Neutrophil (primary cell): Measurements from ENCODE around the gene ZMYM2.

Experiments used
- H3K27ac ChIP-seq: fragments of 200-600 bp; sonication (generic); 2 replicates; pipeline ENCODE4 v1.5.1; 2016; ENCODE audit warnings: mild to moderate bottlenecking, moderate library complexity
- H3K27me3 ChIP-seq: fragments of 200-600 bp; sonication (generic); 2 replicates; pipeline ENCODE4 v1.6.0; 2016; ENCODE audit warnings: mild to moderate bottlenecking
- H3K36me3 ChIP-seq: fragments of 200-600 bp; sonication (generic); 2 replicates; pipeline ENCODE4 v1.5.1; 2017
- H3K4me1 ChIP-seq, 2 experiments: fragments of 200-600 bp in 1 of 2; sonication (generic) in 1 of 2; 1 replicate in 1 of 2; 2 replicates in 1 of 2; pipeline versions ENCODE4 v1.5.1 to v1.6.1; 2013 to 2016; ENCODE audit warnings: low read depth in 1 of 2, low read length in 1 of 2, mild to moderate bottlenecking in 1 of 2, moderate library complexity in 1 of 2; ENCODE audit not compliant: control insufficient read depth in 1 of 2, insufficient read depth in 1 of 2
- H3K4me3 ChIP-seq, 2 experiments: fragments of 200-600 bp in 1 of 2; sonication (generic) in 1 of 2; 1 replicate in 1 of 2; 2 replicates in 1 of 2; pipeline ENCODE4 v1.5.1; 2013 to 2016; ENCODE audit warnings: low read depth in 1 of 2, low read length in 1 of 2, mild to moderate bottlenecking in 1 of 2, moderate library complexity in 1 of 2
- H3K9me3 ChIP-seq: fragments of 200-600 bp; sonication (generic); 2 replicates; pipeline ENCODE4 v1.5.1; 2016
- CTCF ChIP-seq: fragments of 200-600 bp; sonication (generic); IDR thresholded peaks from 2 replicates; pipeline ENCODE4 v1.5.1; 2016; ENCODE audit warnings: antibody characterized with exemption

Gene ZMYM2

DNA sequence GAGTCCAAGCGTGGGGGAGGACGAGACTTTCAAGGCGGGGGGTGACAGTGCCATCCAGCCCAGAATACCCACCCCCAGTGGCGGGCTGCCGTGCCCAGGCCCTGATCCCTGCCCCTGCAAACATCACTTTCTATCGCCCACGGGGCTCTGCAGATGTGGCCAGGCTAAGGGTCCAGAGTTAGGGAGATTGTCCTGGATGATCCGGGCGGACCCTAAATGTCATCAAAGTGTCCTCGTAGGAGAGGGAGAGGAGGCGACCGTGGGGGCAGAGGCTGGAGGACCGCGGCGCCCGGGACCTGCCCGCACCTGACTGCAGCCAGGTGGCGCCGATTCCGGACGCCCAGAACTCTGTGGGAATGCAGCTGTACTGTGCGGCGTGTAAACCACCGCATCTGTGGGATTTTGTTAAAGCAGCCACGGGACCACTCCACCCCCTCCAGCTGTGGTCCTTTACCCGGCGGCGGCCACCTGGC lies 170.0 kb downstream of the ZMYM2 start:
- Histone ChIP-seq H3K27me3 (peaks cover 95% of the 10 kb centered on the region), H3K27ac (no peak overlapping the region), H3K36me3 (no peaks in the 10 kb centered on the region), H3K9me3 (no peaks in the 10 kb centered on the region), H3K4me3 (peak overlapping the region in 1 of 2 experiments; percentile 66), H3K4me1 (peaks cover 6 to 19% of the 10 kb centered on the region in 2 experiments)
- TF ChIP-seq CTCF, result no peak

DNA sequence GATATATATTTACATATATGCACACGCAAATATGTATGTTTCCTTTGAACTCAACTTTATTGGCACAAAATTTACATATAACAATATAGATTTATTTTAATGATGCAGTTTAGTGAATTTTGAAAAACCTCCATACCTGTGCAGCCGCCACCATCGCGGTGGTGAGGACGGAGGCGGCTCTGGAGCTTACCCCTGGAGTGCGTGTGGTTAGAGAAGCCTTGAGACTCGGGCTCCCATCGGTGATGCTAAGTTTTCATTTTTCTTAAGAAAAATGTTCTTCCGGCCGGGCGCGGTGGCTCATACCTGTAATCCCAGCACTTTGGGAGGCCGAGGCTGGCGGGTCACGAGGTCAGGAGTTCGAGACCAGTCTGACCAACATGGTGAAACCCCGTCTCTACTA lies 170.5 kb downstream of the ZMYM2 start:
- no peaks in the 10 kb centered on the region for H3K36me3 ChIP-seq
- H3K4me3 ChIP-seq, result no peak overlapping the region

GRCh38 chr13:20130012-20130411 lies 171.5 kb downstream of the ZMYM2 start:
- Histone ChIP-seq H3K27me3 (peaks cover 98% of the 10 kb centered on the region), H3K4me1 (peaks cover 6 to 19% of the 10 kb centered on the region in 2 experiments), H3K9me3 (no peaks in the 10 kb centered on the region), H3K27ac (no peak overlapping the region), H3K4me3 (no peak overlapping the region), H3K36me3 (no peaks in the 10 kb centered on the region)
- no peak for TF ChIP-seq CTCF

More for the DNA sequence above, 170.5 kb downstream of the ZMYM2 start:
- no peak overlapping the region for H3K27ac ChIP-seq
- no peak for TF ChIP-seq CTCF
- peaks cover 6 to 19% of the 10 kb centered on the region in 2 experiments for H3K4me1 ChIP-seq
- no peaks in the 10 kb centered on the region for H3K9me3 ChIP-seq
- peaks cover 97% of the 10 kb centered on the region for H3K27me3 ChIP-seq

DNA sequence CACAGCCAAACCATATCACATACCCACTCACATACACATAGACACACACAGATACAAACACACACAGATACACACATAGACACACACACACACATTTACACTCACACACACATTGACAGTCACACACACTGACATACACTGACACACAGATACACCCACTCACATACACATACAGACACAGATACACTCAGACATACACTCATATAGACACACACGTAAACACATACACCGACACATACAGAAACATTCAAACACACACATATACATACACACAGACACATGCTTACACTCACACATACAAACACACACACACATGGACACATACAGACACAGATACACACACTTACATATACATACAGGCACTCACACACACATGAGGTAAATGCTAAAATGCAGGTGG lies 172.1 kb downstream of the ZMYM2 start:
- TF ChIP-seq CTCF, result no peak
- Histone ChIP-seq H3K4me1 (peaks cover 6 to 19% of the 10 kb centered on the region in 2 experiments), H3K36me3 (no peaks in the 10 kb centered on the region), H3K27ac (no peak overlapping the region), H3K4me3 (no peak overlapping the region), H3K27me3 (peaks cover 95% of the 10 kb centered on the region), H3K9me3 (no peaks in the 10 kb centered on the region)

GRCh38 chr13:20131057-20131832 lies 172.7 kb downstream of the ZMYM2 start:
- H3K4me3 ChIP-seq, result no peak overlapping the region
- no peaks in the 10 kb centered on the region for H3K36me3 ChIP-seq
- H3K27me3 ChIP-seq, result peaks cover 95% of the 10 kb centered on the region
- no peaks in the 10 kb centered on the region for H3K9me3 ChIP-seq
- peaks cover 6 to 19% of the 10 kb centered on the region in 2 experiments for H3K4me1 ChIP-seq
- no peak for TF ChIP-seq CTCF
- H3K27ac ChIP-seq, result no peak overlapping the region
